Spleen (tissue), 11 donors: ENCODE results near the gene CCNF. TPM values are rescaled to one million over a fixed set of nuclear protein-coding genes. Genes with fewer than 3 reads are reported as not detected.

Source experiments
- DNase-seq: peaks from one replicate; pipeline ENCODE4 v3.0.0-alpha.2; 2020
- H3K27ac ChIP-seq, 8 donors: fragments of 200-600 bp; sonication (generic) in 7 of 8; 1 replicate in 4 of 8; 2 replicates in 4 of 8; pipeline versions ENCODE4 v1.5.0 to v1.8.0; 2016 to 2021; ENCODE audit warnings: inconsistent platforms in 4 of 8, mild to moderate bottlenecking in 4 of 8, moderate library complexity in 1 of 8
- H3K27me3 ChIP-seq, 7 donors: fragments of 200-600 bp; sonication (generic) in 6 of 7; replicated peaks in 1 of 7; 1 replicate in 4 of 7; 2 replicates in 3 of 7; pipeline versions ENCODE4 v1.5.0 to v1.8.0; 2016 to 2021; ENCODE audit warnings: inconsistent platforms in 3 of 7, mild to moderate bottlenecking in 1 of 7
- H3K36me3 ChIP-seq, 6 donors: fragments of 200-600 bp; sonication (generic) in 5 of 6; 1 replicate in 4 of 6; 2 replicates in 2 of 6; pipeline versions ENCODE4 v1.5.0 to v1.8.0; 2016 to 2021; ENCODE audit warnings: inconsistent platforms in 2 of 6
- H3K4me1 ChIP-seq, 6 donors: fragments of 200-600 bp; sonication (generic) in 5 of 6; 1 replicate in 3 of 6; 2 replicates in 3 of 6; pipeline versions ENCODE4 v1.5.0 to v1.8.0; 2016 to 2021; ENCODE audit warnings: inconsistent platforms in 3 of 6
- H3K4me3 ChIP-seq, 8 donors: fragments of 200-600 bp; sonication (generic) in 7 of 8; 1 replicate in 4 of 8; 2 replicates in 4 of 8; pipeline versions ENCODE4 v1.5.0 to v1.8.0; 2016 to 2021; ENCODE audit warnings: inconsistent platforms in 4 of 8, mild to moderate bottlenecking in 4 of 8, moderate library complexity in 2 of 8
- H3K9me3 ChIP-seq, 8 donors: fragments of 200-600 bp; sonication (generic) in 7 of 8; 1 replicate in 4 of 8; 2 replicates in 4 of 8; pipeline versions ENCODE4 v1.5.0 to v1.8.0; 2016 to 2021; ENCODE audit warnings: inconsistent platforms in 4 of 8
- CTCF ChIP-seq, 11 experiments: fragments of 200-600 bp in 7 of 11; fragments of 450-650 bp in 4 of 11; sonication (generic) in 4 of 11; IDR thresholded peaks in 8 of 11; conservative IDR thresholded peaks in 3 of 11; 1 replicate in 7 of 11; 2 replicates in 4 of 11; pipeline versions ENCODE4 v1.4.0 to v1.8.0; 2016 to 2021; ENCODE audit warnings: antibody characterized with exemption in 11 of 11, inconsistent platforms in 4 of 11, mild to moderate bottlenecking in 1 of 11
- POLR2A ChIP-seq, 3 donors: fragments of 450-650 bp; IDR thresholded peaks; one replicate each; pipeline ENCODE4 v1.5.1; 2017; ENCODE audit warnings: antibody characterized with exemption in 3 of 3, mild to moderate bottlenecking in 1 of 3
- POLR2AphosphoS5 ChIP-seq, 3 donors: sonication (generic); formaldehyde crosslinking; IDR thresholded peaks; one replicate each; pipeline ENCODE4 v1.5.1; 2017; ENCODE audit warnings: antibody characterized with exemption in 3 of 3
- WGBS, 5 donors: extraction: QIAGEN DNeasy Blood & Tissue Kit in 3 of 5; methylation state at CpG; one replicate each; pipeline versions ENCODE4 v1.1.5 to v1.1.7; 2013 to 2018; 5-methylcytosine and 5-hydroxymethylcytosine counted together
- intact Hi-C: fragments of 100-400 bp; cut with DNase I; formaldehyde crosslinking; loops from one replicate; pipeline ENCODE4 v1.15.0; 2023; ENCODE audit warnings: low total_unique reads
- polyA plus RNA-seq, 3 donors: library from polyadenylated mRNA; stranded (reverse); fragments of 200-250 nt; gene quantifications; one replicate each; pipeline ENCODE4 v1.2.1, GENCODE V29; 2013
- total RNA-seq, 7 donors: library from RNA; depleted of rRNA in 3 of 7; stranded (reverse); fragments of >200 nt in 3 of 7; fragmentation: NEBNext Ultra II Directional in 4 of 7; extraction: Animal tissue kit (Norgen Biotek cat#: 25700) in 4 of 7; gene quantifications; one replicate each; pipeline versions ENCODE4 v1.1.0 to v1.2.1, GENCODE V29; 2016 to 2021
- donor health status: healthy with polysubstance abuse.
- donor health status: DM: no; HTN: no; CAD: no; lungs with moderate emphysema.
- donor health status: DM: no; HTN: no; CAD: no.
- donor health status: Bipolar disorder and iron deficiency.
- donor health status: healthy.
- donor health status: DM: no; HTN: no; CAD: no.
- donor health status: DM: yes; HTN: yes; CAD: no.

The CCNF gene
- total and polyA plus RNA-seq, 10 donors, result 1.5 to 11.1 (median 4.7) TPM

DNA sequence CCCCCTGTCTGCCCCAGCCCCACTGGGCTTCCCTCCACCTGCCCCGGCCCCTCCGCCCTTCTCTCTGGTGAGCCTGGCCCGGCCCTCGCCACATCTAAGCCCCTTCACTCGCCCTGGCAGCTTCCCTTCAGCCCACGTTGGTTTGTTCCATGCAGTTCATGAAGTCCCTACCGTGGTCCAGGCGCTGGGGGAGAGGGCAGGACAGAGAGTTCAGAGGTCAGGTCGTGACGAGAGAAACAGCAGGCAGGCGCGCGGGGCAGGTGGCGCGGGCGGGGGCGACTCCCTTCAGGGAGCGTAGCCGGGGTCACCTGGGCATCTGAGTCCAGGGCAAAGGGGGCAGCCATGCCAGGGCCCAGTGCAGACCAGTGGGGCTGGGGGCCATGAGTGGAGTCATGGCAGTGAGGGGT, 21.7 kb downstream of the CCNF start:
- WGBS, 5 donors, result 94 to 98% (median 95%) methylated on average over 19 of the region's 19 CpGs
- intact Hi-C loops, result no loop called here
- H3K36me3 ChIP-seq, result peaks cover 2 to 100% (median 39%) of the 10 kb centered on the region in 6 donors
- no peaks in the 10 kb centered on the region for H3K27me3 ChIP-seq
- TF ChIP-seq POLR2A (IDR thresholded peaks at IDR 0.05), result no peak
- TF ChIP-seq POLR2AphosphoS5 (IDR thresholded peaks at IDR 0.05), result no peak
- no peak for TF ChIP-seq CTCF (IDR thresholded peaks at IDR 0.05 in 8 of 11, conservative IDR thresholded peaks at IDR 0.05 in 3 of 11)
- no peak overlapping the region for H3K27ac ChIP-seq
- H3K4me3 ChIP-seq, result no peak overlapping the region
- H3K4me1 ChIP-seq, result no peaks in the 10 kb centered on the region
- no peak for DNase-seq
- no peaks in the 10 kb centered on the region for H3K9me3 ChIP-seq

DNA sequence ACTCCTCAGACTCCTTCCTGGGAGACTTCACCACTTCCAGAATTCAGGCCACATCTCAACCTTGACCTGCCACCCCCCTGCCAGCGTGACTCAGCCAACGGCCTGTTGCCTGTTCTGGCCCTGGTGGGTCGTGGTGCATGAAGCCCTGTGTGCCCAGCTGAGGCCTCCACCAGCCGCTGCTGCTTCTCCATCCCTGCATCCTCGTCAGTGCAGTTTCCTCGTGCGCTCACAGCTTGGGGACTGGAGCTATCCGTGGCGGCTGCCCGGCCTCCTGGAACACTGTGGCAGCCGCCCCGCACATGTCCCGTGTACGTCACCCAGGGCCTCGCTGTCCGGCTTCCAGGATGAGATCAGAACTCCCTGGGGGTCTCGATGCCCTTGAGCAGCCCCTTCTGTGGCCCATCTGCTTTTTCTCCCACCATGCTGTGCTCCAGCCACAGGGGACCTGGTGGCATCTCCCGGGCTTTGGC, 22.6 kb downstream of the CCNF start:
- DNase-seq, result no peak
- TF ChIP-seq CTCF (IDR thresholded peaks at IDR 0.05 in 8 of 11, conservative IDR thresholded peaks at IDR 0.05 in 3 of 11), result no peak
- no peak for TF ChIP-seq POLR2A (IDR thresholded peaks at IDR 0.05)
- no peak for TF ChIP-seq POLR2AphosphoS5 (IDR thresholded peaks at IDR 0.05)
- peaks cover 0 to 100% (median 34%) of the 10 kb centered on the region in 6 donors for H3K36me3 ChIP-seq
- H3K4me3 ChIP-seq, result no peak overlapping the region
- no peaks in the 10 kb centered on the region for H3K4me1 ChIP-seq
- intact Hi-C loops, result no loop called here
- H3K9me3 ChIP-seq, result no peaks in the 10 kb centered on the region
- H3K27me3 ChIP-seq, result no peaks in the 10 kb centered on the region
- H3K27ac ChIP-seq, result no peak overlapping the region
- WGBS, 5 donors, result 91 to 96% (median 95%) methylated on average over 18 of the region's 18 CpGs

DNA sequence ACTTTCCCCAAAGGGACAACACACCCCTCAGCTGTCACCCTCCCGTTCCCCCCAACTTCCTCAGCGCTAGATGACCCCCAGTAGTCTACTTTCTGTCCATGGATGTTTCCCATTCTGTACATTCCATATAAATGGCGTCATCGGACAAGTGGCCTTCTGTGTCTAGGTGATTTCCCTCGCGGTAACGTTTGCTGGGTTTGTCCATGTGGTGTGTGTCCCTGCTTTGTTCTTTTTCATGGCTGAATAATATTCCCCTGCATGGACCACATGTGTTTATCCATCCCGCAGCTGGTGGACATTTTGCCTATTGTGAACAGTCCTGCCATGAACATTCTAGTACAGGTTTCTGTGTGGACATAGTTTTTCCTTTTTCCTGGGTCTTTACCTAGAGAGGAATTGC, 23.4 kb downstream of the CCNF start:
- no peaks in the 10 kb centered on the region for H3K27me3 ChIP-seq
- intact Hi-C loops, result no loop called here
- no peaks in the 10 kb centered on the region for H3K4me1 ChIP-seq
- 97 to 100% (median 97%) methylated on average over 8 of the region's 8 CpGs for WGBS, 5 donors
- H3K9me3 ChIP-seq, result no peaks in the 10 kb centered on the region
- TF ChIP-seq CTCF (IDR thresholded peaks at IDR 0.05 in 8 of 11, conservative IDR thresholded peaks at IDR 0.05 in 3 of 11) (no peak), POLR2A (IDR thresholded peaks at IDR 0.05) (no peak), POLR2AphosphoS5 (IDR thresholded peaks at IDR 0.05) (no peak)
- no peak overlapping the region for H3K4me3 ChIP-seq
- peaks cover 0 to 100% (median 32%) of the 10 kb centered on the region in 6 donors for H3K36me3 ChIP-seq
- DNase-seq, result no peak
- no peak overlapping the region for H3K27ac ChIP-seq

GRCh38 chr16:2455081-2455845, 26.0 kb downstream of the CCNF start:
- TF ChIP-seq POLR2A (IDR thresholded peaks at IDR 0.05) (no peak), POLR2AphosphoS5 (IDR thresholded peaks at IDR 0.05) (no peak), CTCF (IDR thresholded peaks at IDR 0.05 in 8 of 11, conservative IDR thresholded peaks at IDR 0.05 in 3 of 11) (no peak)
- 92 to 98% (median 95%) methylated on average over 23 to 28 of the region's 28 CpGs for WGBS, 5 donors
- no peaks in the 10 kb centered on the region for H3K9me3 ChIP-seq
- peaks cover 0 to 76% (median 19%) of the 10 kb centered on the region in 6 donors for H3K36me3 ChIP-seq
- no peak overlapping the region for H3K4me3 ChIP-seq
- intact Hi-C loops, result no loop called here
- peaks cover 0 to 17% (median 14%) of the 10 kb centered on the region in 6 donors for H3K4me1 ChIP-seq
- no peaks in the 10 kb centered on the region for H3K27me3 ChIP-seq
- no peak overlapping the region for H3K27ac ChIP-seq
- no peak for DNase-seq
